Glutamatergic neuron (in vitro differentiated cells): ENCODE measurements around the gene TSPAN18. TPM values are rescaled to one million over a fixed set of nuclear protein-coding genes. Genes with fewer than 3 reads are reported as not detected.

ENCODE experiments used
- DNase-seq: peaks from one replicate; pipeline ENCODE4 v3.0.0; 2022
- H3K27ac Mint-ChIP-seq: one replicate; pipeline ENCODE4 v1.8.0; 2020; ENCODE audit warnings: mild to moderate bottlenecking, mixed read lengths, inconsistent platforms; ENCODE audit not compliant: unreplicated experiment
- H3K27me3 Mint-ChIP-seq: one replicate; pipeline ENCODE4 v1.8.0; 2020; ENCODE audit warnings: mild to moderate bottlenecking, moderate library complexity, mixed read lengths, inconsistent platforms; ENCODE audit not compliant: unreplicated experiment
- H3K36me3 Mint-ChIP-seq: one replicate; pipeline ENCODE4 v1.8.0; 2020; ENCODE audit warnings: mild to moderate bottlenecking, mixed read lengths, inconsistent platforms; ENCODE audit not compliant: unreplicated experiment
- H3K4me1 Mint-ChIP-seq: one replicate; pipeline ENCODE4 v1.8.0; 2020; ENCODE audit warnings: mild to moderate bottlenecking, low read depth, mixed read lengths, inconsistent platforms; ENCODE audit not compliant: unreplicated experiment
- H3K4me3 Mint-ChIP-seq: one replicate; pipeline ENCODE4 v1.8.0; 2020; ENCODE audit warnings: mild to moderate bottlenecking, mixed read lengths, inconsistent platforms; ENCODE audit not compliant: unreplicated experiment
- H3K9me3 Mint-ChIP-seq: one replicate; pipeline ENCODE4 v1.8.0; 2020; ENCODE audit warnings: mild to moderate bottlenecking, moderate library complexity, mixed read lengths, inconsistent platforms; ENCODE audit not compliant: unreplicated experiment
- CTCF ChIP-seq: fragments of 200-600 bp; sonication (generic); IDR thresholded peaks from one replicate; pipeline ENCODE4 v1.5.0; 2021; ENCODE audit not compliant: partially characterized antibody, unreplicated experiment
- total RNA-seq: library from RNA; stranded (reverse); fragmentation: NEBNext Ultra II Directional; extraction: Animal tissue kit (Norgen Biotek cat#: 25700); gene quantifications from one replicate; pipeline ENCODE4 v1.2.1, GENCODE V29; 2021; ENCODE audit not compliant: unreplicated experiment

The TSPAN18 gene
- total RNA-seq, 1 donor from 2014 or later, result 80.4 TPM

- no peak overlapping the region for H3K4me3 Mint-ChIP-seq
- H3K4me1 Mint-ChIP-seq, result peaks cover 21% of the 10 kb centered on the region
- H3K9me3 Mint-ChIP-seq, result peaks cover 2% of the 10 kb centered on the region
- no peaks in the 10 kb centered on the region for H3K36me3 Mint-ChIP-seq
- TF ChIP-seq CTCF, result no peak
- no peak overlapping the region for H3K27ac Mint-ChIP-seq
- DNase-seq, result no peak
- peaks cover 5% of the 10 kb centered on the region for H3K27me3 Mint-ChIP-seq
Observed at GRCh38 chr11:44884056-44884455, 157.3 kb downstream of the TSPAN18 start.

- Mint-ChIP-seq H3K36me3 (no peaks in the 10 kb centered on the region), H3K27me3 (peaks cover 6% of the 10 kb centered on the region), H3K4me3 (no peak overlapping the region), H3K4me1 (peaks cover 21% of the 10 kb centered on the region), H3K27ac (no peak overlapping the region), H3K9me3 (peaks cover 2% of the 10 kb centered on the region)
- no peak for DNase-seq
- TF ChIP-seq CTCF, result no peak
Observed at GRCh38 chr11:44885065-44885810, 158.5 kb downstream of the TSPAN18 start.

GRCh38 chr11:44885919-44886789, 159.4 kb downstream of the TSPAN18 start:
- H3K36me3 Mint-ChIP-seq, result no peaks in the 10 kb centered on the region
- H3K27ac Mint-ChIP-seq, result no peak overlapping the region
- no peak overlapping the region for H3K4me3 Mint-ChIP-seq
- peaks cover 22% of the 10 kb centered on the region for H3K4me1 Mint-ChIP-seq
- TF ChIP-seq CTCF, result no peak
- H3K9me3 Mint-ChIP-seq, result peaks cover 2% of the 10 kb centered on the region
- H3K27me3 Mint-ChIP-seq, result peaks cover 4% of the 10 kb centered on the region
- DNase-seq, result no peak

GRCh38 chr11:44886790-44887140, 160.0 kb downstream of the TSPAN18 start:
- TF ChIP-seq CTCF, result no peak
- Mint-ChIP-seq H3K4me3 (no peak overlapping the region), H3K36me3 (no peaks in the 10 kb centered on the region), H3K27me3 (peaks cover 4% of the 10 kb centered on the region), H3K9me3 (peaks cover 2% of the 10 kb centered on the region), H3K4me1 (peaks cover 25% of the 10 kb centered on the region), H3K27ac (no peak overlapping the region)
- no peak for DNase-seq

- no peak overlapping the region for H3K27ac Mint-ChIP-seq
- H3K27me3 Mint-ChIP-seq, result peaks cover 4% of the 10 kb centered on the region
- no peak for DNase-seq
- no peak for TF ChIP-seq CTCF
- H3K4me1 Mint-ChIP-seq, result peaks cover 31% of the 10 kb centered on the region
- H3K4me3 Mint-ChIP-seq, result no peak overlapping the region
- peaks cover 4% of the 10 kb centered on the region for H3K9me3 Mint-ChIP-seq
- no peaks in the 10 kb centered on the region for H3K36me3 Mint-ChIP-seq
Observed at GRCh38 chr11:44887636-44888035, 160.9 kb downstream of the TSPAN18 start.
